Adrenal gland (tissue), 12 donors: ENCODE results near the gene DHX30. TPM values are rescaled to one million over a fixed set of nuclear protein-coding genes. Genes with fewer than 3 reads are reported as not detected.

Source experiments
- DNase-seq, 7 donors: peaks; one replicate each; pipeline ENCODE4 v3.0.0-alpha.2; 2019 to 2020
- H3K27ac ChIP-seq, 5 donors: fragments of 200-600 bp; sonication (generic) in 4 of 5; 1 replicate in 3 of 5; 2 replicates in 2 of 5; pipeline versions ENCODE4 v1.5.1 to v1.8.0; 2016 to 2020; ENCODE audit warnings: mild to moderate bottlenecking in 1 of 5
- H3K27me3 ChIP-seq: fragments of 200-600 bp; 2 replicates; pipeline ENCODE4 v1.8.0; 2021
- H3K36me3 ChIP-seq, 2 donors: fragments of 200-600 bp; replicated peaks in 1 of 2; 1 replicate in 1 of 2; 2 replicates in 1 of 2; pipeline versions ENCODE4 v1.5.1 to v1.8.0; 2018 to 2022
- H3K4me1 ChIP-seq, 2 donors: fragments of 200-600 bp; replicated peaks in 1 of 2; 1 replicate in 1 of 2; 2 replicates in 1 of 2; pipeline versions ENCODE4 v1.5.1 to v1.8.0; 2018 to 2021
- H3K4me3 ChIP-seq, 4 donors: fragments of 200-600 bp; sonication (generic) in 3 of 4; one replicate each; pipeline ENCODE4 v1.5.1; 2016 to 2018
- H3K9me3 ChIP-seq, 3 donors: fragments of 200-600 bp; sonication (generic) in 1 of 3; replicated peaks in 1 of 3; 1 replicate in 2 of 3; 2 replicates in 1 of 3; pipeline versions ENCODE4 v1.5.1 to v1.8.0; 2016 to 2021
- CTCF ChIP-seq, 6 experiments: fragments of 450-650 bp in 4 of 6; fragments of 200-600 bp in 2 of 6; sonication (generic) in 1 of 6; IDR thresholded peaks; 1 replicate in 5 of 6; 2 replicates in 1 of 6; pipeline versions ENCODE4 v1.5.1 to v1.8.0; 2016 to 2021; ENCODE audit warnings: antibody characterized with exemption in 6 of 6, mild to moderate bottlenecking in 2 of 6, moderate library complexity in 1 of 6
- POLR2A ChIP-seq, 2 donors: fragments of 450-650 bp; IDR thresholded peaks; one replicate each; pipeline ENCODE4 v1.6.1; 2017; ENCODE audit warnings: antibody characterized with exemption in 2 of 2, mild to moderate bottlenecking in 2 of 2, moderate library complexity in 1 of 2
- WGBS, 4 donors: extraction: QIAGEN DNeasy Blood & Tissue Kit in 2 of 4; methylation state at CpG; one replicate each; pipeline versions ENCODE4 v1.1.5 to v1.1.7; 2013 to 2017; 5-methylcytosine and 5-hydroxymethylcytosine counted together
- intact Hi-C, 2 donors: fragments of 100-400 bp; cut with DNase I; formaldehyde crosslinking; loops; one replicate each; pipeline versions ENCODE4 v1.14.1 to v1.15.0; 2022 to 2023
- polyA plus RNA-seq, 3 donors: library from polyadenylated mRNA; stranded (reverse); fragments of 200-250 nt in 2 of 3; fragments of 350-450 nt in 1 of 3; fragmentation: Illumina TruSeq in 1 of 3; extraction: RNeasy Lipid Tissue Mini Kit (QIAGEN cat#74804) in 1 of 3; gene quantifications; one replicate each; pipeline ENCODE4 v1.2.3, GENCODE V29; 2013 to 2014
- total RNA-seq, 9 donors: library from RNA; depleted of rRNA in 4 of 9; stranded (reverse); fragments of >200 nt in 4 of 9; fragments of 120-200 nt in 1 of 9; fragmentation: NEBNext Ultra II Directional in 1 of 9; extraction: Animal tissue kit (Norgen Biotek cat#: 25700) in 1 of 9; gene quantifications; one replicate each; pipeline versions ENCODE4 v1.1.0 to v1.2.4, GENCODE V29; 2013 to 2023
- donor health status: healthy with polysubstance abuse.
- donor health status: Bipolar disorder and iron deficiency.
- donor health status: DM: yes; HTN: yes; CAD: no.
- donor health status: DM: no; HTN: no; CAD: no.
- donor health status: DM: no; HTN: no; CAD: no.
- donor health status: DM: yes; HTN: yes; CAD: no.

Gene DHX30
- total and polyA plus RNA-seq, 12 donors = 35.5 to 79.9 (median 62.2) TPM

- intact Hi-C loops = no loop called here
- Histone ChIP-seq H3K4me3 (no peak overlapping the region), H3K9me3 (no peaks in the 10 kb centered on the region), H3K27me3 (no peaks in the 10 kb centered on the region), H3K36me3 (peaks cover 0 to 33% of the 10 kb centered on the region in 2 donors), H3K4me1 (peaks cover 9 to 15% of the 10 kb centered on the region in 2 donors), H3K27ac (no peak overlapping the region)
- no peak for DNase-seq
- 92 to 97% (median 95%) methylated on average over 4 of the region's 4 CpGs for WGBS, 4 donors
- TF ChIP-seq POLR2A (IDR thresholded peaks at IDR 0.05) = no peak
- no peak for TF ChIP-seq CTCF (IDR thresholded peaks at IDR 0.05)
Observed at GRCh38 chr3:47859956-47860605, 57.1 kb downstream of the DHX30 start.

DNA sequence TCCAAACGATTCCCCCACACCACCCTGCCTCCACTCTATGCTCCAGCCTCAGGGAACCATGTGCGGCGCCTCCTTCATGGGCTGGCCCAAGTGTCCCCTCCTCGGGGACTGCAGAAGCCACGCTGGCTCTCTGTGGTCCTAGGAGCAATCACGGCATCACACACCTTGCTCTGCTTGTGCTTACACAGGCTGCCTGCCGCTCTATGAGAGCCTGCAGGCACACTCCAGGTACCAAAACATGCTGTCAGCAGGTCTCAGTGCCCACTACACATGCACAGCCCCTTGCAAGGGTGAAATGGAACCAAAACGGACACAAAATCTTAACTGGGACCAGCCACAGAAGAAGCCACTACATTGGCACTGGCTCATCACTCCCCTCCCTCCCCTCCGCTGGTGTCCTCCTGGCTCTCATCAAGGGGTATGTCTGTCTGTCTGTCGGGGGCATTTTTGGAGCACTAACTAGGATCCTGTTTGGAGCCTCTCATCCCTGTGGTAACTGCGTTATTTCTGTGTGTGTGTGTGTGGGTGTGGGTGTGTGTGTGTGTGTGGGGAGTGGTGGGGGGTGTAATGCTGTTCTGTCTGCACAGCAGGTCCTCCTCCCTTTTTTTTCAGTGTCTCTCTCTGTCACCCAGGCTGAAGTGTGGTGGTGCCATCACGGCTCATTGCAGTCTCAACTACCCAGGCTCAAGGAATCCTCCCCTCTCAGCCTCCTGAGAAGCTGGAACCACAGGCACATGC is 60.6 kb downstream of the DHX30 start:
- Histone ChIP-seq H3K27me3 (no peaks in the 10 kb centered on the region), H3K27ac (no peak overlapping the region), H3K4me3 (no peak overlapping the region), H3K36me3 (peaks cover 0 to 46% of the 10 kb centered on the region in 2 donors), H3K9me3 (no peaks in the 10 kb centered on the region), H3K4me1 (no peaks in the 10 kb centered on the region)
- WGBS, 4 donors = 91 to 94% (median 92%) methylated on average over 11 to 12 of the region's 12 CpGs
- intact Hi-C loops = no loop called here
- DNase-seq = no peak
- TF ChIP-seq POLR2A (IDR thresholded peaks at IDR 0.05) (no peak), CTCF (IDR thresholded peaks at IDR 0.05) (no peak)

- Histone ChIP-seq H3K4me1 (no peaks in the 10 kb centered on the region), H3K4me3 (no peak overlapping the region), H3K9me3 (no peaks in the 10 kb centered on the region), H3K27ac (no peak overlapping the region), H3K36me3 (peaks cover 0 to 61% of the 10 kb centered on the region in 2 donors), H3K27me3 (no peaks in the 10 kb centered on the region)
- DNase-seq = peak in 1 of 7 donors; percentile 18
- TF ChIP-seq CTCF (IDR thresholded peaks at IDR 0.05) (no peak), POLR2A (IDR thresholded peaks at IDR 0.05) (no peak)
- intact Hi-C loops = no loop called here
- WGBS, 4 donors = 76 to 82% (median 78%) methylated on average over 3 of the region's 3 CpGs
Observed at GRCh38 chr3:47865192-47865591, 62.3 kb downstream of the DHX30 start.

DNA sequence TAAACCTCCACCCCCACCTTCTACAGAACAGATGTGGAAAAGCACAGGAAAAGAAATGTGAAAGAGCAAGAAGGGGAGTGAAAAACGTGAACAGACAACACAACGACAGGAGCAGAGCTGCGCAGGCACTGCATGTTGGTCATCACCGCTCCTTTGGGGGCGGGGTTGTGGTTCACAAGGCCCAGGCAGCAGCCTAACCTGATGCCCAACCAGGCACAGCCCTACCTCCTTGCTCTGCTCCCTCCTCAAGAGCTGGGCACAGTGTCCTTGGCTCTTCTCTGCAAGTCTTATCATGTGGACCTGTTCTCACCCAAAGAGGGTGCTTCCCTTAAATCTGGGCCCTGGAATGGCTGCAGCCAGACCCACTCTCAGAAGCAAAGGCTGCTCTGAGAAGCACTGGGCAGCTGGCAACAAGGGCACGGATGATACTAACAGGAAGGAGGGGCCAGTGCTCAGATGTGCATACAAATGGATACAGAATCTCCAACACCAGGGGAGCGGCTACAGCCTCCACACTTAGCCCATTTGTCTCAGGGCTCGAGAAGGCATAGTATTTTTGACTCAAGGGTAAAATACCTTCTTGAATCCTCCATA is 64.6 kb downstream of the DHX30 start:
- peak in 2 of 7 donors; percentile 41 to 49 for DNase-seq
- Histone ChIP-seq H3K36me3 (peaks cover 0 to 82% of the 10 kb centered on the region in 2 donors), H3K27me3 (no peaks in the 10 kb centered on the region), H3K4me3 (no peak overlapping the region), H3K27ac (no peak overlapping the region), H3K4me1 (no peaks in the 10 kb centered on the region), H3K9me3 (no peaks in the 10 kb centered on the region)
- 81 to 86% (median 85%) methylated on average over 8 of the region's 8 CpGs for WGBS, 4 donors
- no peak for TF ChIP-seq CTCF (IDR thresholded peaks at IDR 0.05)
- no peak for TF ChIP-seq POLR2A (IDR thresholded peaks at IDR 0.05)
- intact Hi-C loops = no loop called here
